GM12878 (cell line): ENCODE data around the gene LMNTD2. TPM values are rescaled to one million over a fixed set of nuclear protein-coding genes. Genes with fewer than 3 reads are reported as not detected.

Source experiments
- ATAC-seq: fragments of 200-7000 bp; cut with Tn5 transposase; 3 replicates; pipeline ENCODE4 v1.9.1; 2020; ENCODE audit warnings: mild to moderate bottlenecking, moderate library complexity
- BruUV-seq: library from RNA; stranded (reverse); fragments of 400-500 nt; replicated peaks from 2 replicates; lab custom pipeline; 2021; lab: Mats Ljungman, UMichigan
- CTCF ChIA-PET: fragments of 300-600 bp; sonication (Branson Sonifier 250); formaldehyde crosslinking; extraction: SDS; loops from one replicate; lab custom pipeline; 2021; ENCODE audit warnings: inconsistent platforms; lab: Yijun Ruan, JAX
- POLR2A ChIA-PET: fragments of 350-600 bp; formaldehyde crosslinking; extraction: SDS; loops from one replicate; lab custom pipeline; 2021; ENCODE audit warnings: inconsistent platforms; lab: Charles Lee
- RAD21 ChIA-PET: fragments of 300-600 bp; sonication (Branson Sonifier 250); formaldehyde crosslinking; loops from one replicate; lab custom pipeline; 2023; ENCODE audit warnings: antibody characterized with exemption; ENCODE audit not compliant: unreplicated experiment; lab: Charles Lee
- SMC1A ChIA-PET: fragments of 300-600 bp; sonication (Branson Sonifier 250); formaldehyde crosslinking; loops from one replicate; lab custom pipeline; 2023; ENCODE audit not compliant: unreplicated experiment, uncharacterized antibody; lab: Charles Lee
- DNase-seq: peaks from one replicate; pipeline ENCODE4 v3.0.0-alpha.2; 2011; ENCODE audit warnings: low read depth, low spot score
- FAIRE-seq: peaks from 3 replicates; lab custom pipeline; 2011; peaks lifted over from hg19 to GRCh38; lab: Jason Lieb, UNC
- H2AFZ ChIP-seq: 2 replicates; pipeline ENCODE4 v1.6.0; 2011; ENCODE audit warnings: low read depth, low read length, control low read depth; ENCODE audit not compliant: control insufficient read depth
- H3K27ac ChIP-seq: 2 replicates; pipeline ENCODE4 v1.5.1; 2011; ENCODE audit warnings: control low read depth; ENCODE audit not compliant: control insufficient read depth, insufficient read depth
- H3K27me3 ChIP-seq, 2 experiments: replicated peaks in 1 of 2; 2 replicates each; pipeline versions ENCODE4 v1.6.0 to v1.6.1; 2011; ENCODE audit warnings: low read length in 1 of 2; ENCODE audit not compliant: control insufficient read depth in 2 of 2, insufficient read depth in 2 of 2
- H3K36me3 ChIP-seq, 2 experiments: 2 replicates each; pipeline ENCODE4 v1.5.1; 2011; ENCODE audit warnings: low read length in 1 of 2; ENCODE audit not compliant: control insufficient read depth in 2 of 2, insufficient read depth in 2 of 2
- H3K4me1 ChIP-seq: 2 replicates; pipeline ENCODE4 v1.6.1; 2011; ENCODE audit warnings: mild to moderate bottlenecking, low read length, moderate library complexity, mixed read lengths; ENCODE audit not compliant: control insufficient read depth, insufficient read depth
- H3K4me2 ChIP-seq: 2 replicates; pipeline ENCODE4 v1.6.0; 2011; ENCODE audit warnings: control low read depth; ENCODE audit not compliant: control insufficient read depth, insufficient read depth
- H3K4me3 ChIP-seq: fragments of 200-600 bp; sonication (generic); 2 replicates; pipeline ENCODE4 v1.5.1; 2016
- H3K79me2 ChIP-seq: 2 replicates; pipeline ENCODE4 v1.6.0; 2011; ENCODE audit warnings: low read length; ENCODE audit not compliant: control insufficient read depth, insufficient read depth
- H3K9ac ChIP-seq: 2 replicates; pipeline ENCODE4 v1.8.0; 2011; ENCODE audit warnings: low read length, control low read depth, mixed read lengths; ENCODE audit not compliant: control insufficient read depth, insufficient read depth
- H3K9me3 ChIP-seq: replicated peaks from 3 replicates; pipeline ENCODE4 v1.5.1; 2011; ENCODE audit warnings: mild to moderate bottlenecking, low read length; ENCODE audit not compliant: control insufficient read depth, insufficient read depth
- H4K20me1 ChIP-seq: 2 replicates; pipeline ENCODE4 v1.6.0; 2011; ENCODE audit not compliant: control insufficient read depth, insufficient read depth
- BHLHE40 ChIP-seq, 2 experiments: fragments of 450-650 bp in 1 of 2; IDR thresholded peaks; 2 replicates each; pipeline ENCODE4 v1.6.1; 2011 to 2017; ENCODE audit warnings: low read depth in 2 of 2, borderline replicate concordance in 1 of 2, improper control_type of control experiment in 1 of 2, low read length in 1 of 2, mild to moderate bottlenecking in 1 of 2
- EGR1 ChIP-seq, 2 experiments: IDR thresholded peaks; 1 replicate in 1 of 2; 2 replicates in 1 of 2; pipeline ENCODE4 v1.6.1; 2011 to 2012; ENCODE audit warnings: low read depth in 2 of 2, low read length in 2 of 2, borderline replicate concordance in 1 of 2, mild to moderate bottlenecking in 1 of 2, moderate library complexity in 1 of 2
- MEF2B ChIP-seq: fragments of 450-650 bp; IDR thresholded peaks from 2 replicates; pipeline ENCODE4 v1.6.1; 2018; ENCODE audit warnings: mild to moderate bottlenecking, moderate library complexity; ENCODE audit not compliant: partially characterized antibody, poor library complexity, severe bottlenecking
- PAX5 ChIP-seq: IDR thresholded peaks from 2 replicates; pipeline ENCODE4 v1.6.1; 2011; ENCODE audit warnings: low read depth, low read length, borderline replicate concordance
- POU2F2 ChIP-seq: IDR thresholded peaks from 3 replicates; pipeline ENCODE4 v1.6.1; 2011; ENCODE audit warnings: low read depth, mild to moderate bottlenecking, low read length, borderline replicate concordance
- RAD51 ChIP-seq: fragments of 450-650 bp; IDR thresholded peaks from 2 replicates; pipeline ENCODE4 v1.6.1; 2016; ENCODE audit warnings: moderate library complexity, mild to moderate bottlenecking, inconsistent platforms
- RB1 ChIP-seq: fragments of 450-650 bp; formaldehyde crosslinking; IDR thresholded peaks from 2 replicates; pipeline ENCODE4 v1.6.1; 2017; ENCODE audit warnings: mild to moderate bottlenecking, borderline replicate concordance
- RCOR1 ChIP-seq: conservative IDR thresholded peaks from 2 replicates; pipeline ENCODE4 v1.6.1; 2012; ENCODE audit warnings: low read depth, low read length, improper control_type of control experiment
- SIX5 ChIP-seq: IDR thresholded peaks from 2 replicates; pipeline ENCODE4 v1.6.1; 2011; ENCODE audit warnings: mild to moderate bottlenecking, low read depth, low read length, moderate library complexity; ENCODE audit not compliant: severe bottlenecking
- SREBF2 ChIP-seq: IDR thresholded peaks from 2 replicates; pipeline ENCODE4 v1.6.1; 2012; ENCODE audit warnings: mild to moderate bottlenecking, low read length
- STAT3 ChIP-seq: IDR thresholded peaks from 2 replicates; pipeline ENCODE4 v1.6.1; 2011; ENCODE audit warnings: low read depth, low read length, improper control_type of control experiment
- TAF1 ChIP-seq: IDR thresholded peaks from 2 replicates; pipeline ENCODE4 v1.6.1; 2011; ENCODE audit warnings: mild to moderate bottlenecking, low read depth, low read length, borderline replicate concordance
- TCF3 ChIP-seq: IDR thresholded peaks from 2 replicates; pipeline ENCODE4 v1.6.1; 2012; ENCODE audit warnings: low read depth, mild to moderate bottlenecking, low read length, borderline replicate concordance; ENCODE audit not compliant: insufficient read depth
- ZNF24 ChIP-seq: fragments of 450-650 bp; IDR thresholded peaks from 2 replicates; pipeline ENCODE4 v1.6.1; 2017; ENCODE audit warnings: antibody characterized with exemption, mild to moderate bottlenecking
- ZNF274 ChIP-seq: IDR thresholded peaks from one replicate; pipeline ENCODE4 v1.8.0; 2011; ENCODE audit not compliant: insufficient read length, insufficient read depth
- WGBS: methylation state at CpG from one replicate; pipeline ENCODE4 v1.1.6; 2016; ENCODE audit warnings: low lambda C conversion rate; ENCODE audit not compliant: insufficient replicate concordance, insufficient coverage; ENCODE audit errors: missing lambda C conversion rate; 5-methylcytosine and 5-hydroxymethylcytosine counted together
- in situ Hi-C: fragments of 300-500 bp; cut with MboI; formaldehyde crosslinking; loops from 9 replicates; pipeline ENCODE4 v1.14.3; 2018; ENCODE audit warnings: mixed read lengths
- intact Hi-C: fragments of 100-400 bp; cut with micrococcal nuclease; formaldehyde crosslinking; loops from one replicate; pipeline ENCODE4 v1.14.2; 2022; ENCODE audit not compliant: unreplicated experiment
- polyA plus RNA-seq, 11 experiments: library from polyadenylated mRNA; depleted of rRNA in 4 of 11; unstranded in 6 of 11; stranded (reverse) in 5 of 11; fragments of >200 nt; fragmentation: Nextera tagmentation in 4 of 11; fragmentation: Illumina TruSeq in 1 of 11; extraction: Ambion mirVana in 4 of 11; extraction: Trizol in 1 of 11; gene quantifications; 1 replicate in 1 of 11; 2 replicates in 10 of 11; pipeline versions ENCODE4 v1.2.1 to v1.2.3, GENCODE V29; 2011 to 2016; ENCODE audit warnings: inconsistent platforms in 2 of 11, missing spikeins in 2 of 11, low read depth in 1 of 11
- total RNA-seq, 4 experiments: library from RNA; depleted of rRNA in 3 of 4; stranded (reverse); fragments of >200 nt in 3 of 4; fragmentation: Illumina TruSeq in 1 of 4; extraction: Trizol in 1 of 4; gene quantifications; 2 replicates each; pipeline versions ENCODE4 v1.2.1 to v1.2.3, GENCODE V29; 2013 to 2021
- TF ChIP-seq, protein P1 (sequence below): fragments of 450-650 bp; IDR thresholded peaks from 2 replicates; pipeline ENCODE4 v1.6.1; 2017; ENCODE audit warnings: borderline replicate concordance

Gene LMNTD2
- total and polyA plus RNA-seq, 10 of the 15 experiments (the other 5 are each of a cell fraction or from before 2014, with no cell fraction given), result 0.22 to 4.1 (median 1.3) TPM; not detected in 2

DNA sequence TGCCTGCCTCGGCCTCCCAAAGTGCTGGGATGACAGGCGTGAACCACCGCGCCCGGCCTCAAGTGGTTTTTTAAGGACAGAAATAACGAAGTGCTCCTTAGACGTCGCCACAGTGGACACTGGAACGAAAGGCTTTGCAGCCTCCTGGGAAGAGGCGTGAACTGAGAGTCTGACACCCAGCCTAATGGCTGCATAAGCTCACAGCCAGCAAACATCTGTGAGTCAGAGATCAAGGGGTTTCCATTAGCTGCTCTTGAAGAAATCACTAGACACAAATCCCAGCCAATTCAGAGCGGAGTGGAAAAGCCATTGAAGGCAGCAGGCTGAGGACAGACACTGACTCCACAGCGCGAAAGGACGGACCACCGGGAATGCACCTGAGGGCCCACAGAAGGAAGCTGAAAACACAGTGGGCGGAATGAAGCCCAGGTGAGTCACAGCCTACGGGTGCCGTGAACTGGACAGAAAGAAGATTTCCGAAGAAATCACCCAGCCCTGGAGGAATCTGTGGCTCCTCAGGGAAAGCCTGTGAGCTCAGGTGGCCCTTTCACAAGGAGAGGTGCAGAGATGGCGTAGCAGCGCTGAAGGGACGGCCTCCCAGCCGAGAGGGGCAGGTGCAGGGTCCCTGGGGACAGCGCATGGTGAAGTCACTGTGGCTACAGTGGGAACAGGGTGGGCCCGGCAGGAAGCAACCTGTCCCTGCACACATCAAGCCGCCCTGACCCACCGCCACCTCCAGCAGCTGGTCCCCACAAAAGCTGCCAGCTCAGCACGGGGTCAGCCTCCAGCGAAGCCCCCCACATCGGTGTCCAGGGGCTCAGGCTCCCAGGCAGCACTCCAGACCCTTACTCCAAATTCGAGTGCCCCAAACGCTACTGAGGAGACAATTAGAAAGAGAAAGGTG is 11.6 kb downstream of the LMNTD2 start:
- H3K9me3 ChIP-seq, result no peaks in the 10 kb centered on the region
- H3K4me1 ChIP-seq, result no peaks in the 10 kb centered on the region
- ChIA-PET CTCF (no interaction called here), SMC1A (no interaction called here), RAD21 (no interaction called here), POLR2A (no interaction called here)
- TF ChIP-seq MEF2B (peak; percentile 65), BHLHE40 (IDR thresholded peaks at IDR 0.05; ENCODE audit: borderline replicate concordance in 1 of 2, low read depth in 2 of 2, low read length in 1 of 2) (peak in 1 of 2 experiments; percentile 39; a peak in 1 of 4 replicates), RAD51 (no peak), EGR1 (IDR thresholded peaks at IDR 0.05; ENCODE audit: borderline replicate concordance in 1 of 2, low read depth in 2 of 2, low read length in 2 of 2) (no peak)
- no peak overlapping the region for H3K9ac ChIP-seq
- no peaks in the 10 kb centered on the region for H3K79me2 ChIP-seq
- WGBS, result 38% methylated on average over 32 of the region's 32 CpGs
- H3K27ac ChIP-seq, result no peak overlapping the region
- in situ Hi-C loops (no loop called here), intact Hi-C loops (no loop called here)
- no peaks in the 10 kb centered on the region for H3K27me3 ChIP-seq
- no peak overlapping the region for H2AFZ ChIP-seq
- FAIRE-seq (no peak), DNase-seq (no peak), ATAC-seq (peak; percentile 29; the same call in 2 of the 3 replicates)
- H4K20me1 ChIP-seq, result no peaks in the 10 kb centered on the region
- no peak overlapping the region for H3K4me3 ChIP-seq
- H3K4me2 ChIP-seq, result no peak overlapping the region
- no TSS peak for BruUV-seq
- H3K36me3 ChIP-seq, result no peaks in the 10 kb centered on the region

DNA sequence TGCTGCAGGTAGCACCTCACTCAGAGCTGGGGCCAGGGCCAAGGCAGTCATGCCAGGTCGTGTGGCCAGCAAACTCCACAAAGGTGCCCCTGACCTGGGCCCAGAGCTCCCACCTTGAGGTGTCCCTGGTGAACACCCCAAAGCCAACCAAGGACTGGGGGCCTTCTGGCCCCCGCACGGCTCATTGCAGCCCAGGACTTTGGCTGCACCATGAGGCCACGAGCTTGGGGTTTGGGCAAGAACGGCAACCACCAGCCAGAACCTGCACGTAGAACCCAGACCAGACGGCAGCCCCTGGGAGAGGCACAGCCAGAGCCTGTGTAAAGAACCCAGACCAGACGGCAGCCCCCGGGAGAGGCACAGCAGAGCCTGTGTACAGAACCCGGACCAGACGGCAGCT is 15.4 kb downstream of the LMNTD2 start:
- ChIA-PET CTCF (no interaction called here), RAD21 (no interaction called here), SMC1A (no interaction called here), POLR2A (interaction anchor here (0.9 kb wide), 1 partner anchor 9 kb away, joined by 3 read pairs; no protein-coding TSS in a partner anchor)
- H3K27me3 ChIP-seq, result no peaks in the 10 kb centered on the region
- no peaks in the 10 kb centered on the region for H3K4me1 ChIP-seq
- H3K4me3 ChIP-seq, result no peak overlapping the region
- no peaks in the 10 kb centered on the region for H3K9me3 ChIP-seq
- intact Hi-C loops, result no loop called here
- H3K27ac ChIP-seq, result no peak overlapping the region
- H3K4me2 ChIP-seq, result no peak overlapping the region
- BruUV-seq, result no TSS peak
- H3K79me2 ChIP-seq, result no peaks in the 10 kb centered on the region
- FAIRE-seq (no peak), ATAC-seq (no peak), DNase-seq (no peak)
- no peak overlapping the region for H2AFZ ChIP-seq
- H3K36me3 ChIP-seq, result no peaks in the 10 kb centered on the region
- 76% methylated on average over 11 of the region's 11 CpGs for WGBS
- H3K9ac ChIP-seq, result no peak overlapping the region
- in situ Hi-C loops, result no loop called here
- H4K20me1 ChIP-seq, result no peaks in the 10 kb centered on the region
- TF ChIP-seq PAX5, result no peak
- no peak for TF ChIP-seq RCOR1
- TF ChIP-seq TCF3, result no peak
- no peak for TF ChIP-seq RB1
- TF ChIP-seq SIX5, result no peak
- no peak for TF ChIP-seq POU2F2
- TF ChIP-seq SREBF2, result no peak
- TF ChIP-seq ZNF274, result no peak
- TF ChIP-seq, protein P1, sequence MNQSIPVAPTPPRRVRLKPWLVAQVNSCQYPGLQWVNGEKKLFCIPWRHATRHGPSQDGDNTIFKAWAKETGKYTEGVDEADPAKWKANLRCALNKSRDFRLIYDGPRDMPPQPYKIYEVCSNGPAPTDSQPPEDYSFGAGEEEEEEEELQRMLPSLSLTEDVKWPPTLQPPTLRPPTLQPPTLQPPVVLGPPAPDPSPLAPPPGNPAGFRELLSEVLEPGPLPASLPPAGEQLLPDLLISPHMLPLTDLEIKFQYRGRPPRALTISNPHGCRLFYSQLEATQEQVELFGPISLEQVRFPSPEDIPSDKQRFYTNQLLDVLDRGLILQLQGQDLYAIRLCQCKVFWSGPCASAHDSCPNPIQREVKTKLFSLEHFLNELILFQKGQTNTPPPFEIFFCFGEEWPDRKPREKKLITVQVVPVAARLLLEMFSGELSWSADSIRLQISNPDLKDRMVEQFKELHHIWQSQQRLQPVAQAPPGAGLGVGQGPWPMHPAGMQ, result no peak
- TF ChIP-seq STAT3, result no peak
- TF ChIP-seq ZNF24, result no peak
- TF ChIP-seq TAF1, result no peak
